GM21526 (cell line): ENCODE results near the gene RIMBP3B.
"Not testable (repeated sequence)": the region's sequence is repeated elsewhere in the genome, so short reads cannot be mapped to it uniquely, and the experiment has no call there.

Source experiments
- ATAC-seq: cut with Tn5 transposase; IDR thresholded peaks from one replicate; pipeline ENCODE4 v1.9.1; 2021; ENCODE audit warnings: moderate library complexity; ENCODE audit not compliant: unreplicated experiment, low FRiP score

The RIMBP3B gene

GRCh38 chr22:21417227-21417746 is 33.7 kb downstream of the RIMBP3B start, which contains the start of gene HIC2:
Gene HIC2, plus strand, starts transcription at chr22:21417371. Its CDS starts 25,461 bp downstream, at chr22:21442832.
- ATAC-seq: peak; percentile 61

- peak; percentile 21 for ATAC-seq
Measured at GRCh38 chr22:21417853-21418252, 34.3 kb downstream of the RIMBP3B start.

GRCh38 chr22:21418974-21419638 is 35.6 kb downstream of the RIMBP3B start:
- not testable (repeated sequence) for ATAC-seq

GRCh38 chr22:21420180-21420763 is 36.7 kb downstream of the RIMBP3B start:
- not testable (repeated sequence) for ATAC-seq

- ATAC-seq: not testable (repeated sequence)
Measured at GRCh38 chr22:21424084-21424709, 40.6 kb downstream of the RIMBP3B start.

- ATAC-seq: not testable (repeated sequence)
Measured at GRCh38 chr22:21434378-21435233, 51.1 kb downstream of the RIMBP3B start.

GRCh38 chr22:21435998-21436810 is 52.7 kb downstream of the RIMBP3B start:
- not testable (repeated sequence) for ATAC-seq

- not testable (repeated sequence) for ATAC-seq
Measured at GRCh38 chr22:21438013-21438412, 54.5 kb downstream of the RIMBP3B start.
